Esophagus muscularis mucosa (tissue), 4 donors: ENCODE results near the gene ST3GAL5. TPM values are rescaled to one million over a fixed set of nuclear protein-coding genes. Genes with fewer than 3 reads are reported as not detected.
A peak's percentile ranks its signal among the peaks of the same experiment; 100 is the strongest.

Source experiments
- DNase-seq: peaks from one replicate; pipeline ENCODE4 v3.0.0-alpha.2; 2017; ENCODE audit errors: extremely low spot score
- H3K27ac ChIP-seq, 4 donors: fragments of 200-600 bp; sonication (generic); replicated peaks in 1 of 4; 1 replicate in 3 of 4; 2 replicates in 1 of 4; pipeline ENCODE4 v1.5.1; 2016 to 2019; ENCODE audit warnings: mild to moderate bottlenecking in 1 of 4
- H3K27me3 ChIP-seq, 4 donors: fragments of 200-600 bp; sonication (generic); one replicate each; pipeline versions ENCODE4 v1.5.1 to v1.6.0; 2016 to 2019
- H3K36me3 ChIP-seq, 4 donors: fragments of 200-600 bp; sonication (generic); one replicate each; pipeline ENCODE4 v1.5.1; 2016 to 2019
- H3K4me1 ChIP-seq, 4 donors: fragments of 200-600 bp; sonication (generic); one replicate each; pipeline ENCODE4 v1.5.1; 2016 to 2019
- H3K4me3 ChIP-seq, 4 donors: fragments of 200-600 bp; sonication (generic); 1 replicate in 2 of 4; 2 replicates in 2 of 4; pipeline ENCODE4 v1.5.1; 2016 to 2019; ENCODE audit warnings: mild to moderate bottlenecking in 4 of 4, moderate library complexity in 1 of 4
- H3K9me3 ChIP-seq, 4 donors: fragments of 200-600 bp; sonication (generic); 1 replicate in 3 of 4; 2 replicates in 1 of 4; pipeline ENCODE4 v1.5.1; 2016 to 2019
- EP300 ChIP-seq: sonication (generic); formaldehyde crosslinking; IDR thresholded peaks from one replicate; pipeline ENCODE4 v1.6.1; 2017; ENCODE audit warnings: antibody characterized with exemption
- POLR2A ChIP-seq: fragments of 450-650 bp; IDR thresholded peaks from one replicate; pipeline ENCODE4 v1.6.1; 2017; ENCODE audit warnings: antibody characterized with exemption, moderate library complexity, mild to moderate bottlenecking, low read depth
- POLR2AphosphoS5 ChIP-seq, 2 donors: sonication (generic); formaldehyde crosslinking; IDR thresholded peaks; one replicate each; pipeline ENCODE4 v1.6.1; 2017; ENCODE audit warnings: antibody characterized with exemption in 2 of 2
- WGBS: methylation state at CpG from one replicate; pipeline ENCODE4 v1.1.5; 2018; 5-methylcytosine and 5-hydroxymethylcytosine counted together
- intact Hi-C: fragments of 100-400 bp; cut with DNase I; formaldehyde crosslinking; loops from one replicate; pipeline ENCODE4 v1.15.1; 2023
- total RNA-seq, 4 donors: library from RNA; depleted of rRNA; stranded (reverse); fragments of >200 nt; gene quantifications; one replicate each; pipeline versions ENCODE4 v1.1.0 to v1.2.1, GENCODE V29; 2016
- TF ChIP-seq, protein P1 (sequence below), 3 experiments: fragments of 200-600 bp in 2 of 3; fragments of 450-650 bp in 1 of 3; sonication (generic) in 2 of 3; IDR thresholded peaks; one replicate each; pipeline ENCODE4 v1.5.1; 2017 to 2019; ENCODE audit warnings: antibody characterized with exemption in 3 of 3, mild to moderate bottlenecking in 2 of 3, moderate library complexity in 1 of 3

ST3GAL5 gene
- total RNA-seq, 4 donors from 2014 or later = 11.3 to 21.6 (median 19.4) TPM

DNA sequence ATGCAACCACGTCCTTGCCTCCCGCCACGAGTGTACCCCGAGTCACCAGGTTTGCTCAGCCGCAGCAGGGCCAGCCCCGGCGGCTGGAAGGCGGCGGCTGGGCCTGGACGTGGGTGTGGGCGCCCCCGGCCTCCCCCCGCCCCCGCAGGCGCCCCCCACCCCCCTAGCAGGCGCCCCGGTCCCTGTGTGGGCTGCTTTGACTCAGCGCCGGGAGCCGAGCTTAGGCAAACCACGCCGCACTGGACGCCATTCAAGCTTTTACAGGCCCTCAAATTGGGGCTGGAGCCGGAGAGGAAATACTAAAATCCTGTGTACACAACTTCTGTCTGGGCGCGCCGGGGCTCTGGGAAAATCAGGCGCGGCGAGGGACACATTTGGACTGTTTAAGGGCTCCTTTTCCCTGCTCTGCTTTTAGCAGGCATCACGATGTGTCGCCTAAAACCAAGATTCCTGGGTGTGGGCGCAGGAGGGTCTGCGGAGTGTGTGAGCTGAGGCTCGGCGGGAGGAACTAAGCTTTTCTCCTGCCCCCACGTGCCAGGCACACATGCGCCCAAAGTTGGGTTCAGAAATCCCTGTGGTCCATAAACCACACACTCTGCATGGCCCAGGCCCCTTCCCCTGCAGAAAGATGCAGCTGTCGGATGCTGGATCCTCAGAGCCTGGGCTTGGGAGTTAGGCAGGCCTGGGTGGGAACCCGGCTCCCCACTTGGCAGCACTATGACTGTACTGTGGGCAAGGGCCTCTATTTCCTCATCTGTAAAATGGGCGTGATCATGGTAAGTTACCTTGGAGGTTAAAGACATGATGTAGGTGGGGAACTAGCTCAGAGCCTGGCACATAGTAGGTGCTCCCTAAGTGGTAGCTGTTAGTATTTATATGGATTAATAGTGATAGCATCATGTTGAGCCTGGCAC is 77.4 kb downstream of the ST3GAL5 start:
- Histone ChIP-seq H3K9me3 (no peaks in the 10 kb centered on the region), H3K4me3 (peak overlapping the region; percentile 11 to 30 (median 21)), H3K27me3 (no peaks in the 10 kb centered on the region), H3K4me1 (peaks cover 15 to 23% (median 17%) of the 10 kb centered on the region in 4 donors), H3K27ac (peak overlapping the region in 2 of 4 donors; percentile 32 to 53), H3K36me3 (no peaks in the 10 kb centered on the region)
- DNase-seq = peak; percentile 92
- intact Hi-C loops = loop anchor here (5.0 kb wide), 1 partner anchor 174 kb away; no protein-coding TSS in a partner anchor
- no peak for TF ChIP-seq EP300
- TF ChIP-seq POLR2AphosphoS5 (IDR thresholded peaks at IDR 0.05) = no peak
- TF ChIP-seq POLR2A = no peak
- TF ChIP-seq, protein P1, sequence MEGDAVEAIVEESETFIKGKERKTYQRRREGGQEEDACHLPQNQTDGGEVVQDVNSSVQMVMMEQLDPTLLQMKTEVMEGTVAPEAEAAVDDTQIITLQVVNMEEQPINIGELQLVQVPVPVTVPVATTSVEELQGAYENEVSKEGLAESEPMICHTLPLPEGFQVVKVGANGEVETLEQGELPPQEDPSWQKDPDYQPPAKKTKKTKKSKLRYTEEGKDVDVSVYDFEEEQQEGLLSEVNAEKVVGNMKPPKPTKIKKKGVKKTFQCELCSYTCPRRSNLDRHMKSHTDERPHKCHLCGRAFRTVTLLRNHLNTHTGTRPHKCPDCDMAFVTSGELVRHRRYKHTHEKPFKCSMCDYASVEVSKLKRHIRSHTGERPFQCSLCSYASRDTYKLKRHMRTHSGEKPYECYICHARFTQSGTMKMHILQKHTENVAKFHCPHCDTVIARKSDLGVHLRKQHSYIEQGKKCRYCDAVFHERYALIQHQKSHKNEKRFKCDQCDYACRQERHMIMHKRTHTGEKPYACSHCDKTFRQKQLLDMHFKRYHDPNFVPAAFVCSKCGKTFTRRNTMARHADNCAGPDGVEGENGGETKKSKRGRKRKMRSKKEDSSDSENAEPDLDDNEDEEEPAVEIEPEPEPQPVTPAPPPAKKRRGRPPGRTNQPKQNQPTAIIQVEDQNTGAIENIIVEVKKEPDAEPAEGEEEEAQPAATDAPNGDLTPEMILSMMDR (IDR thresholded peaks at IDR 0.05) = no peak
- WGBS = 56% methylated on average over 36 of the region's 41 CpGs

- peak; percentile 84 for DNase-seq
- TF ChIP-seq EP300 (no peak), POLR2A (no peak)
- TF ChIP-seq, protein P1 (IDR thresholded peaks at IDR 0.05) = no peak
- H3K4me3 ChIP-seq = peak overlapping the region in 3 of 4 donors; percentile 11 to 30 (median 25)
- no peaks in the 10 kb centered on the region for H3K9me3 ChIP-seq
- H3K27ac ChIP-seq = peak overlapping the region in 1 of 4 donors; percentile 53
- intact Hi-C loops = loop anchor here (5.0 kb wide), 1 partner anchor 173 kb away; no protein-coding TSS in a partner anchor
- no peaks in the 10 kb centered on the region for H3K27me3 ChIP-seq
- H3K36me3 ChIP-seq = no peaks in the 10 kb centered on the region
- H3K4me1 ChIP-seq = peaks cover 15 to 23% (median 17%) of the 10 kb centered on the region in 4 donors
- 88% methylated on average over 15 of the region's 16 CpGs for WGBS
These were observed 78.2 kb downstream of the ST3GAL5 start for GRCh38 chr2:85810371-85811179.

- no peaks in the 10 kb centered on the region for H3K36me3 ChIP-seq
- H3K9me3 ChIP-seq = no peaks in the 10 kb centered on the region
- no peak overlapping the region for H3K27ac ChIP-seq
- WGBS = 96% methylated on average over 3 of the region's 3 CpGs
- intact Hi-C loops = no loop called here
- no peaks in the 10 kb centered on the region for H3K27me3 ChIP-seq
- peaks cover 12 to 18% (median 12%) of the 10 kb centered on the region in 4 donors for H3K4me1 ChIP-seq
- no peak overlapping the region for H3K4me3 ChIP-seq
- DNase-seq = no peak
- TF ChIP-seq, protein P1 (IDR thresholded peaks at IDR 0.05) = no peak
- no peak for TF ChIP-seq POLR2A
These were observed 81.0 kb downstream of the ST3GAL5 start for GRCh38 chr2:85807756-85808155.

DNA sequence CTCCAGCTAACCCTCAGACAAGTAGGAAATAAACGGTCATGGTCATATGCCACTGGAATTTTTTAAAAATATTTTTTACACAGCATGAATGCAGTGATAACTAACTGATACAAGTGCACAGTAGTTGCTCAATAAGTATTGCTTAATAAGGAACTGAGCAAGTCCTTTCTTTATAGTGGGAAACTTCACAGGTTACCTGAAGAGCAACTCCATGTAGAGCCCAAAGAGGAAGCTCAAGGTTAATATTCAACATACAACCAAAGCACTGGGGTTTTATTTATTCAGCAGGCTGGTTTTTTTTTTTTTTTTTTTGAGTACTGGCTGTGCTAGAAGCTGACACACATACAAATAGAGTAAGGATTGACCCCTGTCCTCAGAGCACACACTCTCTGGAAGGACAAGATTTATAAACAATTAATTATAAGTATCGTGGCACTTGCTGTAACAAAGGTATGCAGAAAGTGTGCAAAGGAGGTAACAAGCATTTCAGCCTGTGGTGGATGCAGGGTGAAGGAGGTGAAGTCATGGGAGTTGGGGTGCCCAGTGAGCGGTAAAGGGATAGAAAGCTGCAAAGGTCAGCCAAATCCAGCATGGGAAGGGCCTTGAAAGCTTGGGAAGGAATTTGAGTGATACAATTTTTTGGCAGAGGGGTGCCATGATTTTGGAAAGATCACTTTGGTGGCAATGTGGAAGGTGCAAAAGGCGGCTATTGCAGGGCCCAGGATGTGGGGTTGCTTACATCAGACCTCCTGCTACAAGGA is 82.3 kb downstream of the ST3GAL5 start:
- Histone ChIP-seq H3K4me1 (peaks cover 8 to 12% (median 9%) of the 10 kb centered on the region in 4 donors), H3K36me3 (no peaks in the 10 kb centered on the region), H3K27me3 (no peaks in the 10 kb centered on the region), H3K4me3 (no peak overlapping the region), H3K27ac (no peak overlapping the region), H3K9me3 (no peaks in the 10 kb centered on the region)
- 87% methylated on average over 4 of the region's 4 CpGs for WGBS
- intact Hi-C loops = no loop called here
- DNase-seq = no peak
- TF ChIP-seq POLR2AphosphoS5 (IDR thresholded peaks at IDR 0.05) (no peak), EP300 (no peak), POLR2A (no peak)
- TF ChIP-seq, protein P1 (IDR thresholded peaks at IDR 0.05) = no peak
